HG03354 (cell line): ENCODE data around the gene LDHAL6B.

Experiments
- ATAC-seq: cut with Tn5 transposase; IDR thresholded peaks from one replicate; pipeline ENCODE4 v1.9.1; 2021; ENCODE audit warnings: mild to moderate bottlenecking; ENCODE audit not compliant: unreplicated experiment, poor library complexity, severe bottlenecking

The LDHAL6B gene

DNA sequence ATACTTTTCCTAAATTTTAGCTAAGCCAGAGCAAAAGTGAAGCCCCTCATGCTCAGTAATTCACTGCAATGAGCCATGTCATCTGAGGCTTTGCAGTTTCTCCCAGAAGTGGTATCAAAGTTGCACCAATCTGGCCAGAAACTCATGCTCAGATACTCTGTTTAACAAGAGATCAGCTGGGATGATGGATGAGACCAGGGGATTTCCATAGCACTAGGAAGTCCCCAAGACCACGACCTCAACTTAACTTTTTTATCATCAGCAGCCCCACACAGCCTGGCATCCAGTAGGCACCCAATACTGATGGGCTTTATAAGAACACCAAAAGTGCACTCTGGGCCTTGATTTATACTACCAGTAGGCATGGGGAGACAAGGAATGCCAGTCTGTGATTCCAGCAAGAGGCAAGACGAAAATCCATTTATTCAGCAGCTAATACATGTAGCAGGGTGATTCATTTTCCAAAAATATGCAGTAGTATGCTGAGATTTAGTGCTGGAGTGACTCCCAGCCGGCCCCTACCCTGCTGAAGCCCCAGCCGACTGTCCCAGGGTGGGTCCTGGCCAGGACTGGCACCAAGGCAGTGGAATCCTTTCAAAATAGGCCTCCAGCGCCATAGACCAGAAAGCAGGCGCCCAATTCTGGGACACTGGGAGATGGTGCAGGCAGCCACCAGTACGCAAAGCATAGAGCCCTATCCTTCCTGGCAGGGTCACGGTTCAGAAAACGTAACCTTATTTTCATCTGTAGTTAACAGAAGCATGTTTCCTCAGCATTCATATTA, 612 bp upstream of the LDHAL6B start:
- no peak for ATAC-seq

DNA sequence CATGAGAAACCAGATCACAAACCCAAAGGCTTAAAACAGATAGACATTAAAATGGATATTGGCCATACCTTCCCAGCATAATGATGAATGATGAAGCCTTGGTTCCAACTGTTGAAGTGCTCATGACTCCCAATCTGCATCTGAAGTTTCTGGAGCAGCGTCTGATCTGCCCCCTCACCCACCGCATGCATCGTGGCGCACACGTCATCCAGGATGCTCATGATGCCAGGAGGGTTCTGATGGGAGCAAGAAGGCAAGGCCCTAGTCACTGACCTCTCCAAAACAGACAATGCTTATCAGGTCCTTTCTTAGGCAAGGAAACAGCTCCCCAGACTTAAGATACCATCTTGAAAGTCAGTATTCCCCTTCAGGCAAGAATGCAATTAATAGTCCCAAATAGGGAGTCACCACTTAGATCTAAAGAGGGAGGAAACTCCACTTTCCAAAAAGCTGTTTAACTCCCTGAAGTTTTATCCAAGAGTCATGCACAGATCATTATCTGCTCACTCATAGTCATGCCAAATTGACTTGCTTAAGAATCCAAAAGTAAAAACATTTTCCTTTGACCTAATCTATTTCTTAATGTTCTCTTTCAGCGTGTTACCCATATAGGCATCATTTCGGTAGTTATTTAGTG, 2.1 kb downstream of the LDHAL6B start:
- ATAC-seq: no peak

GRCh38 chr15:59210186-59210585, 3.5 kb downstream of the LDHAL6B start:
- ATAC-seq: no peak

DNA sequence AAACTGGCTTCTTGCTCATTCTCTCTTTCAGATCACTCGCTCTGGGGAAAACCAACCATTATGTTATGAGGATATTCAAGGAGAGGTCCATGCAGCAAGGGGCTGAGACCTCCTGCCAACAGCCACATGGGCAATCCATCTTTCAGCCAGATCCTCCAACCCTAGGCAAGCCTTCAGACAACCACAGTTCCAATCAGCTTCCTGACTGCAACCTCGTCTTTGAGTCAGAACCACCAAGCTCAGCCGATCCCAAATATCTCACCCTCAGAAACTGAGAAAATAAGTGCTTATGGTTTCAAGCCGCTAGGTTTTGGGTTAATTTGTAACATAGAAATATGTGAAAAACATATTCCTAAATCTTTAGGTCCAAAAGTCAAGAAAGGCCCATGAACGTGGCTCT, 10.3 kb downstream of the LDHAL6B start:
- ATAC-seq: no peak

GRCh38 chr15:59217876-59218498, 11.3 kb downstream of the LDHAL6B start:
- ATAC-seq: no peak

- ATAC-seq: no peak
Observed at GRCh38 chr15:59218710-59219109, 12.1 kb downstream of the LDHAL6B start.

- no peak for ATAC-seq
Observed at GRCh38 chr15:59221511-59222505, 15.2 kb downstream of the LDHAL6B start.

DNA sequence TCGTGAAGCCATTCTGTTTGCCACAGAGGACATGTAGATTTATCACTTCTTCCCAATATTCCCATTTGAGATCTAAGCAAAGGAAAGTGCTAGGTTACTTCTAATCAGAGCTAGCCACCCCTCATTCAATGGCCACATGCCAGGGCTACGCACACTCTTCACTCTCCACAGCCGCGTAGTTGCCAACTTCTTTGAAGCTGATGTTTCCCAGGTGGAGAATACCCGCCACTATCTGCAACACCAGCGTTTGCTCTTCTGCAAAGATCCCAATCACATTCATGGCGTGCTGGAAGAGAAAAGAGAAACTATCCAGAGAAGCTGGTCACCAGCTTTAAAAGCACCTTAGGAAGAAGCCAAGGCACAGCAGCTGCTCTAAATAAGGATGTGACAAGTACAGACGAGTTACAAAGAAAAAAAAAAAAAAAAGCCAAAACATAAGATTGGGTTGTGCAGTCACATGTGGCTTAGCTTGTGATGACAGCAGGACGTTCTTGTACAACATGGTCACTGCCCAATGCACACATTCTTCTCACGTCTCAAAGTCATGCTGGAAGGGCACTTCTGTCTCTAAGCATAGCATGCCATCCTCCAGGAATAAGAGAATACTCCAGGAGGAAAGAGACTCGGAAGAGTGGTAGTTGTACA, 16.4 kb downstream of the LDHAL6B start:
- ATAC-seq: no peak

DNA sequence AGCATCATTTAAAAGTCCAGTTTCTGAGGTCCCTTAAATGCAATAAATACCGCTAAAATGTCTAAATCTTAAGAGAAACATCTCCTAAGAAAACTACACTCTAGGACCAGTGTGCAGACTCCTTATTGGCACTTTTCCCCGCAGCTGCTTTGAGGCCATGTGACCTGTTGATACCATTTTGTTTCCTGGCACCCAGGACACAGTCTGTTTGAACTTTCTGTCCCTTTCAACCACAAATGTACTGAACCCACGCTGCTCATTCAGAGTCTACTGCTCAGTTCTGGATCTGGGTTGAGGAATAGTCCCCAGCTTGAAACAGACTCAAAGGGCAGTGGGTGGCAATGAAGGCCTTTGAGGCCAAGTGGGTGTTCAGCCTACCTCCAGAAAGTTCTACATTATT, 17.1 kb downstream of the LDHAL6B start:
- ATAC-seq: no peak

DNA sequence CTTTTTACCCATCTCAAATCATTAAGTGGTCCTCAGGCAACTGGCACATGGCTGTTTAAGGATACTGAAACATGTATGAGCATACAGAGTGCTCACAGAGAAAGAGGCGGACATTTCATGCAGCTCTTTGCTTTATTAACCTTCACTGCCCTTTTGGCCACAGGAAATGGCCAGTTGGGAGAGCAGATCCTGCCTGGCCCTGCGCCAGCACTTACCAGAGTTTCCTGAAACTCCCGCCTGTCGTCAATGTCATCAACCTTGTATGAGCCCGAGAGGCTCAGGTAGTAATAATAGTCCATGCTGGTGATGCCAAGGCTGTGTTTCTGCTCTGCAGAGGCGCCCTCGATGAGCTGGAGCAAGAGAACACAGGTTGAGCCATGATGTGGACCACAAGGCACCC, 17.8 kb downstream of the LDHAL6B start:
- no peak for ATAC-seq

GRCh38 chr15:59227021-59227420, 20.4 kb downstream of the LDHAL6B start:
- ATAC-seq: no peak

DNA sequence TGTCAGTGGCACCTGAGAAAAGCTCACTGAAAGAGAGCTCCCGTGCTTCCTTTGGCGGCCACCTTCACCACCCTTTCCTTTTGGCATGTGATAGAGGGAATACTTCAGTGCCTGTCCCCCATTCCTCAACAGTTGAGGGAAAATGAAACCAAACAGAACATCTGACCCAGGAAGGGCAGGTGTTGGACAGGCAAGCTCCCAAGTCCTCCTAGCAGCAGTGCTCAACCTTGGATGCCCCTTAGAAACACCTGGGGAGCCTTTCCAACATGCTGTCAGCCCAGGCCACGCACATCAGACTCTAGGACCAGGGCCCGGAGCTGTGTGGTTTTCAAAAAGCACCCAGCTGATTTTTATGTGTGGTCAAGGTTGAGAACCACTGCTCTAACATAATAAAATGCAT, 22.4 kb downstream of the LDHAL6B start:
- ATAC-seq: no peak

GRCh38 chr15:59229453-59229852, 22.8 kb downstream of the LDHAL6B start:
- no peak for ATAC-seq

DNA sequence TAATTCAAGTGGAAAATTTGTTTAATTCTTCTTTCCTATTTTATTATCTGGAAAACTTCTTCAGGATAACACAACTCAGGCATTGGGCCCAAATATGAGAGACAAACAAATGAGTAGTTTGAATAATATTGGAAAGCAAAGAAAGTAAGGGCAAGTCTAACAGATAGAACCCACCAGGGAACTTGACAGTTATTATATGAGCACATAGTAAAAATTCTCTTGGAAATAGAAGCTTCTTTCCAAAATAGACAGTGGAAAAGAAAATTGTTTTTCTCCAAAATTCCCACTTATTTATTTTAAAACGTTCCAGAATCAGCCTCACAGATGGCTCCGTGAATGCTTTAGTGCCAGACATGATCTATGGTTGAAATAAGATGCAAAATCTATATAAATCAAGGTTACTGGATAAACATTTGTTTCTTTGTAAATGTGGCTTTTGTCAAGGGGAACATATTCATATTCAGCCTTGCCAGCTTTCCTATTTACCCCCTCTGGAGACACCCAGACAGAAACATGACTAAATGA, 23.9 kb downstream of the LDHAL6B start:
- no peak for ATAC-seq

DNA sequence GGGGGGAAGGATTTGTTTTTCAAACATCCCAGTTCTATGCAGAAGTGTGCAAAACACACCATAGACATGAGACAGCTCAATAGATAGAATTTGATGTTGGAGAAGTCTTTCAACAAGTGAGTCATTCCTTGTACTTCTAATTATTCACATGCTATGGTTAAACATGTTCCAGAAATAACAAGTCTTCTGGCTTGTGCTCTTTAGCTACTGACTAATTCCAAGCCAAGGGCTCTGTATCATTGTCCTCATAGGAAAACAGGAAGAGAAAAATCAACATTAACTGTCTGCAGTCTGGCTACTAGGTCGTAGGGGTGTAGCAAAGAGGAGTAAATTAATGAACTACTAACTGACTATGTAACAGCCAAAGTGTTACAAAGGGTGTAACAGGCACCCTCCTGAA, 25.8 kb downstream of the LDHAL6B start:
- ATAC-seq: no peak

GRCh38 chr15:59236394-59236793, 29.8 kb downstream of the LDHAL6B start:
- ATAC-seq: no peak

- ATAC-seq: peak; percentile 75
Observed at GRCh38 chr15:59237119-59237855, 30.6 kb downstream of the LDHAL6B start.

- ATAC-seq: peak; percentile 50
Observed at GRCh38 chr15:59237924-59238331, 31.3 kb downstream of the LDHAL6B start.

DNA sequence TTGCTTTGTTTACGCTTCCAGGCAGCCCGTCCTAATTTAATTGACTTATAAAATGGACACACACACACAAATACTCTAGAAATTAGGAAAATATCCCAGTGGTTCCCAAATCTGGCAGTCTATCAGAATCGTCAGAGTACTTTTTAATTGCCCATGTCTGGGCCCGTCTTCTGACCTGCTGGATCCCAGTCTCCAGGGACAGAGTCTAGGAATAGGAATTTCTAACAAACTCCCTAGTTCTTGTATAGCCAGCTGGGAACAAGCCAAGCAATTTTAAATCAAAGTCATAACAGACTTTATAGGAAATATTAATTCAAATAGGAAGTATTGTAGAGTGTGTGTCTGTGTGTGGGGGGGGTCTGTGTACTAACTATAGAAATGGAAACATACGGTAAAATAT, 33.4 kb downstream of the LDHAL6B start:
- ATAC-seq: no peak
